Keratinocyte (primary cell): ENCODE data around the gene ARVCF. TPM values are rescaled to one million over a fixed set of nuclear protein-coding genes. Genes with fewer than 3 reads are reported as not detected.

Experiments
- DNase-seq: peaks from one replicate; pipeline ENCODE4 v3.0.0-alpha.2; 2011; ENCODE audit warnings: low read depth, missing footprints, low spot score
- FAIRE-seq: peaks from 2 replicates; lab custom pipeline; 2011; peaks lifted over from hg19 to GRCh38; lab: Jason Lieb, UNC
- H2AFZ ChIP-seq: 2 replicates; pipeline ENCODE4 v1.6.0; 2012; ENCODE audit warnings: low read length, control low read depth, inconsistent platforms; ENCODE audit not compliant: control insufficient read depth
- H3K27ac ChIP-seq: 2 replicates; pipeline ENCODE4 v1.5.1; 2011; ENCODE audit warnings: low read length; ENCODE audit not compliant: control insufficient read depth, insufficient read depth
- H3K27me3 ChIP-seq: 3 replicates; pipeline ENCODE4 v1.6.0; 2011; ENCODE audit warnings: low read length; ENCODE audit not compliant: control insufficient read depth, insufficient read depth; ENCODE audit errors: extremely low read depth
- H3K36me3 ChIP-seq, 2 experiments: 2 replicates in 1 of 2; 3 replicates in 1 of 2; pipeline ENCODE4 v1.5.1; 2011; ENCODE audit warnings: low read length in 2 of 2, mild to moderate bottlenecking in 1 of 2; ENCODE audit not compliant: control insufficient read depth in 2 of 2, insufficient read depth in 2 of 2; ENCODE audit errors: extremely low read depth in 1 of 2
- H3K4me1 ChIP-seq: 3 replicates; pipeline ENCODE4 v1.5.1; 2011; ENCODE audit warnings: low read length; ENCODE audit not compliant: control insufficient read depth, insufficient read depth; ENCODE audit errors: extremely low read depth
- H3K4me2 ChIP-seq: 3 replicates; pipeline ENCODE4 v1.6.0; 2011; ENCODE audit warnings: low read depth, low read length; ENCODE audit not compliant: control insufficient read depth, insufficient read depth; ENCODE audit errors: extremely low read depth
- H3K4me3 ChIP-seq, 3 experiments: fragments of 200-600 bp in 1 of 3; sonication (generic) in 1 of 3; 2 replicates in 2 of 3; 3 replicates in 1 of 3; pipeline ENCODE4 v1.5.1; 2011 to 2016; ENCODE audit warnings: low read length in 3 of 3, mild to moderate bottlenecking in 3 of 3, control low read depth in 2 of 3, inconsistent platforms in 1 of 3, low read depth in 1 of 3, mixed read lengths in 1 of 3, mixed run types in 1 of 3, moderate library complexity in 1 of 3; ENCODE audit not compliant: control insufficient read depth in 2 of 3, insufficient read depth in 2 of 3; ENCODE audit errors: extremely low read depth in 1 of 3
- H3K79me2 ChIP-seq: 2 replicates; pipeline ENCODE4 v1.6.0; 2012; ENCODE audit warnings: low read length; ENCODE audit not compliant: control insufficient read depth, insufficient read depth
- H3K9ac ChIP-seq: 3 replicates; pipeline ENCODE4 v1.6.0; 2011; ENCODE audit warnings: low read length; ENCODE audit not compliant: control insufficient read depth, insufficient read depth; ENCODE audit errors: extremely low read depth
- H3K9me1 ChIP-seq: 3 replicates; pipeline ENCODE4 v1.6.0; 2011; ENCODE audit warnings: low read length; ENCODE audit not compliant: control insufficient read depth, insufficient read depth; ENCODE audit errors: extremely low read depth
- H3K9me3 ChIP-seq: 2 replicates; pipeline ENCODE4 v1.5.1; 2012; ENCODE audit warnings: low read depth, low read length; ENCODE audit not compliant: control insufficient read depth
- H4K20me1 ChIP-seq: 3 replicates; pipeline ENCODE4 v1.6.0; 2011; ENCODE audit warnings: low read length; ENCODE audit not compliant: control insufficient read depth, insufficient read depth; ENCODE audit errors: extremely low read depth
- EZH2 ChIP-seq: IDR thresholded peaks from one replicate; pipeline ENCODE4 v1.6.1; 2012; ENCODE audit warnings: inconsistent platforms, mild to moderate bottlenecking, low read length, moderate library complexity
- dilution Hi-C: fragments of 300-500 bp; cut with MboI; formaldehyde crosslinking; loops from one replicate; pipeline ENCODE4 v1.7.0; 2020; ENCODE audit warnings: low sequenced_read_pairs; ENCODE audit not compliant: extremely low pct_ligation_motif_present
- polyA plus RNA-seq, 5 experiments: library from polyadenylated mRNA; depleted of rRNA in 3 of 5; stranded (reverse) in 3 of 5; stranded (forward) in 1 of 5; unstranded in 1 of 5; fragments of >200 nt; gene quantifications; 1 replicate in 1 of 5; 2 replicates in 3 of 5; 3 replicates in 1 of 5; pipeline versions ENCODE4 v1.2.1 to v1.2.3, GENCODE V29; 2011 to 2012; ENCODE audit warnings: missing spikeins in 2 of 5, low read depth in 1 of 5, low replicate concordance in 1 of 5
- TF ChIP-seq, protein P1 (sequence below), 3 experiments: IDR thresholded peaks in 1 of 3; conservative IDR thresholded peaks in 1 of 3; optimal IDR thresholded peaks in 1 of 3; 2 replicates in 2 of 3; 3 replicates in 1 of 3; pipeline versions ENCODE3 to v1.5.1; 2011; ENCODE audit warnings: low read length in 3 of 3, mild to moderate bottlenecking in 3 of 3, moderate library complexity in 2 of 3, control low read depth in 1 of 3, inconsistent platforms in 1 of 3; ENCODE audit not compliant: insufficient read depth in 2 of 3; ENCODE audit errors: extremely low read depth in 1 of 3

Gene ARVCF
- polyA plus RNA-seq, 1 donor (not counting 4 experiments of a cell fraction or from before 2014, with no cell fraction given), result 5.7 TPM

DNA sequence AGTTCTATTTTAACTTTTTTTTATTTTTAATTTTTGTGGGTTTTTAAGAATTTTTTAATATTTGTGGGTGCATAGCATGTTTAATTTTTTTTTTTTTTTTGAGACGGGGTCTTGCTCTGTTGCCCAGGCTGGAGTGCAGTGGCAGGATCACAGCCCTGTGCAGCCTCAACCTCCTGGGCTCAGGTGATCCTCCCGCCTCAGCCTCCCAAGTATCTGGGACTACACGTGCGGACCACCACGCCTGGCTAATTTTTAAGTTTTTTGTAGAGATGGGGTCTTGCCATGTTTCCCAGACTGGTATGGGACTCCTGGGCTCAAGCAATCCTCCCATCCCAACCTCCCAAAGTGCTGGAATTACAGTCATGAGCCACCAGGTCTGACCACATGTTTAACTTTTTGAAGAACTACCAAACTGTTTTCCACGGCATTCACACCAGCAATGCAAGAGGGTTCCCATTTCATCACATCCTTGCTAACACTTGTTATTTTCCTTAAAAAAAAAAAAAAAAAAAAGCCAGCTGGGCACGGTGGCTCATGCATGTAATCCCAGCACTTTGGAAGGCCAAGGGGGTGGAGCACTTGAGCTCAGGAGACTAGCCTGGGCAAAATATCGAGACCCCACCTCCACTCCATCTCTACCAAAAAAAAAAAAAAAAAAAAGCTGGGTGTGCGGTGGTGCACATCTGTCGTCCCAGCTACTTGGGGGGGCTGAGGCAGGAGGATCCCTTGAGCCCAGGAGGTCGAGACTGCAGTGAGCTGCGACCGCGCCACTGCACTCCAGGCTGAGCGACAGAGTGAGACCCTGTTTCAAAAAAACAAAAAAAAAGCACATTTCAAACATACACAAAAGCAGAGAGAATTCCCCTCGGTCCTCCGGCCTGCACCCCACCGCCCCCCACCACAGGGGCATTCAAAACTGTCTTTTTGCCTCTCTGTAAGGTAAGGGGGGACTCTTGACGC lies 58.3 kb downstream of the ARVCF start:
- peaks cover 3% of the 10 kb centered on the region for H3K79me2 ChIP-seq
- no peak overlapping the region for H3K4me3 ChIP-seq
- no peak overlapping the region for H3K27ac ChIP-seq
- H3K27me3 ChIP-seq, result no peaks in the 10 kb centered on the region
- H3K9ac ChIP-seq, result no peak overlapping the region
- no peaks in the 10 kb centered on the region for H3K9me1 ChIP-seq
- no peaks in the 10 kb centered on the region for H3K9me3 ChIP-seq
- no peak for FAIRE-seq
- no peak overlapping the region for H2AFZ ChIP-seq
- peaks cover 3 to 5% of the 10 kb centered on the region in 2 experiments for H3K36me3 ChIP-seq
- TF ChIP-seq, protein P1, sequence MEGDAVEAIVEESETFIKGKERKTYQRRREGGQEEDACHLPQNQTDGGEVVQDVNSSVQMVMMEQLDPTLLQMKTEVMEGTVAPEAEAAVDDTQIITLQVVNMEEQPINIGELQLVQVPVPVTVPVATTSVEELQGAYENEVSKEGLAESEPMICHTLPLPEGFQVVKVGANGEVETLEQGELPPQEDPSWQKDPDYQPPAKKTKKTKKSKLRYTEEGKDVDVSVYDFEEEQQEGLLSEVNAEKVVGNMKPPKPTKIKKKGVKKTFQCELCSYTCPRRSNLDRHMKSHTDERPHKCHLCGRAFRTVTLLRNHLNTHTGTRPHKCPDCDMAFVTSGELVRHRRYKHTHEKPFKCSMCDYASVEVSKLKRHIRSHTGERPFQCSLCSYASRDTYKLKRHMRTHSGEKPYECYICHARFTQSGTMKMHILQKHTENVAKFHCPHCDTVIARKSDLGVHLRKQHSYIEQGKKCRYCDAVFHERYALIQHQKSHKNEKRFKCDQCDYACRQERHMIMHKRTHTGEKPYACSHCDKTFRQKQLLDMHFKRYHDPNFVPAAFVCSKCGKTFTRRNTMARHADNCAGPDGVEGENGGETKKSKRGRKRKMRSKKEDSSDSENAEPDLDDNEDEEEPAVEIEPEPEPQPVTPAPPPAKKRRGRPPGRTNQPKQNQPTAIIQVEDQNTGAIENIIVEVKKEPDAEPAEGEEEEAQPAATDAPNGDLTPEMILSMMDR (optimal IDR thresholded peaks at IDR 0.05 in 1 of 3, IDR thresholded peaks at IDR 0.05 in 1 of 3, conservative IDR thresholded peaks at IDR 0.05 in 1 of 3; ENCODE audit: extremely low read depth in 1 of 3, insufficient read depth in 2 of 3, low read length in 3 of 3), result no peak
- TF ChIP-seq EZH2, result no peak
- H3K4me1 ChIP-seq, result peaks cover 38% of the 10 kb centered on the region
- DNase-seq, result no peak
- dilution Hi-C loops, result no loop called here
- H4K20me1 ChIP-seq, result peaks cover 4% of the 10 kb centered on the region
- peak overlapping the region; percentile 18 for H3K4me2 ChIP-seq

DNA sequence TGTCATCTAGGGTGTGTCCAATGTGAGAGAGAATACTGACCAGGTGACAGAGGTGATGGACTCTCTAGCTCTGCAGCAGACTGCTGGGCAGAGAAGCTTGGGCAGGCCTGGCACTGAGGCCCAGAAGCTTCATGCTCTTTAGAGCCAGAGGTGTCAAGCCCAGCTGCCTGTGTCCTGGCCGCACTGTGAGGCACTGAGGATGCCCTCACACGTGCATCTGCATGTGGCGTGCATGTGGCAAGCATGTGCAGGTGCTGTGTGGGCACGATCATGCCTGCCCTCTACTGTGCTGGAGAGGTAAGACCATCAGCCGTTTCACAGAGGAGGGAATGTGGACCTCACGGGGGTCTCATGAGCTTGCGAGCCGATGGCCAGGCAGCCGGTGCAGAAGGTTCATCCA lies 59.2 kb downstream of the ARVCF start:
- Histone ChIP-seq H3K9me3 (no peaks in the 10 kb centered on the region), H3K36me3 (peaks cover 3 to 5% of the 10 kb centered on the region in 2 experiments), H3K4me2 (no peak overlapping the region), H3K27ac (no peak overlapping the region), H3K79me2 (peaks cover 2% of the 10 kb centered on the region), H3K4me1 (peaks cover 30% of the 10 kb centered on the region), H3K9ac (no peak overlapping the region), H3K27me3 (no peaks in the 10 kb centered on the region), H3K4me3 (no peak overlapping the region), H4K20me1 (peaks cover 4% of the 10 kb centered on the region), H2AFZ (no peak overlapping the region), H3K9me1 (no peaks in the 10 kb centered on the region)
- dilution Hi-C loops, result no loop called here
- no peak for DNase-seq
- no peak for FAIRE-seq
- no peak for TF ChIP-seq EZH2
- TF ChIP-seq, protein P1 (optimal IDR thresholded peaks at IDR 0.05 in 1 of 3, IDR thresholded peaks at IDR 0.05 in 1 of 3, conservative IDR thresholded peaks at IDR 0.05 in 1 of 3; ENCODE audit: extremely low read depth in 1 of 3, insufficient read depth in 2 of 3, low read length in 3 of 3), result peak in 2 of 3 experiments; percentile 11 to 39
